NCI-H2196 (cell line): Measurements from ENCODE around the gene IGFBP2.
A peak's percentile ranks its signal among the peaks of the same experiment; 100 is the strongest.

Experiments used
- DNase-seq: peaks from one replicate; lab custom pipeline; 2025; ENCODE audit not compliant: unreplicated experiment; lab: John Stamatoyannopoulos, UW

IGFBP2 gene

DNA sequence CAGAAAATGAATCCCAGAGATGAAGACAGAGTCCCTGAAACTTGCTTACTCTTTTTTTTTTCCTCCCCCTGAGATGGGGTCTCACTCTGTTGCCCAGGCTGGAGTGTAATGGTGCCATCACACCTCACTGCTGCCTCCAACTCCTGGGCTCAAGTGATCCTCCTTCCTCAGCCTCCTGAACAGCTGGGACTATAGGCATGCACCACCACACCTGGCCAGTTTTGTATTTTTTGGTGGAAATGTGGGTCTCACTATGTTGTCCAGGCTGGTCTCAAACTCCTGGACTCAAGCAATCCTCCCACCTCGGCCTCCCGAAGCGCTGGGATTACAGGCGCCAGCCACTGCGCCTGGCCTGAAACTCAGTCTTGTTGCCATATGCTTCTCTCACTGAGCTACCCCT is 27.8 kb downstream of the IGFBP2 start:
- no peak for DNase-seq

DNA sequence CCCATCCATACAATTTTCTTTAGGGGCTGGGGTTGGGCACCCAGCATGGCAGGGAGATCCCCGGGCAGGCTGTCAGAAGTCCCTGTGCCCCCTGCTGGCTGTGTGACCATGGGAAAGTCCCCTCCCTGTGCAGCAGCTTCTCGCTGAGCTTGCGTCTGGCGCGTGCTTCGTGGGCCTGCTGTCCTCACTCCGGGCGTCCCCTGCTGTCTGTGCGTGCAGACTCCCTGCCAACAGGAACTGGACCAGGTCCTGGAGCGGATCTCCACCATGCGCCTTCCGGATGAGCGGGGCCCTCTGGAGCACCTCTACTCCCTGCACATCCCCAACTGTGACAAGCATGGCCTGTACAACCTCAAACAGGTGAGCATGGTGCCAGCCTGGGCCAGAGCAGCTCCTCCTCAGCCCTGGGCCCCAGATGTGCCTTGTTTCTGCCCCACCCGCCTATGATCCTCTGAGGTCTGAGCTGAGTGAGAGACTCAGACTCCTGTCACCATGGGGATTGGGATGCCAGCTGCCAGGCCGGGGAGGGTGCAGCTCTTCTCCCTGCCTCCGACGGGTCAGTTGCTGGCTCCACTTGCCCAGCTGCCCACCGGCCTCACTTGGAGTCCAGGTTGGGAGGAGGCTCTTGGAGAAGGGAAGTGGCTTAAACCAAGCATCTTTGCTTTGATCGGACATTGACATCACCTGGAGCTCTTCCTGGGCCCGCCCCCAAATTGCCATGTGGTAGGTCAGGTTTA is 28.6 kb downstream of the IGFBP2 start:
- no peak for DNase-seq

DNA sequence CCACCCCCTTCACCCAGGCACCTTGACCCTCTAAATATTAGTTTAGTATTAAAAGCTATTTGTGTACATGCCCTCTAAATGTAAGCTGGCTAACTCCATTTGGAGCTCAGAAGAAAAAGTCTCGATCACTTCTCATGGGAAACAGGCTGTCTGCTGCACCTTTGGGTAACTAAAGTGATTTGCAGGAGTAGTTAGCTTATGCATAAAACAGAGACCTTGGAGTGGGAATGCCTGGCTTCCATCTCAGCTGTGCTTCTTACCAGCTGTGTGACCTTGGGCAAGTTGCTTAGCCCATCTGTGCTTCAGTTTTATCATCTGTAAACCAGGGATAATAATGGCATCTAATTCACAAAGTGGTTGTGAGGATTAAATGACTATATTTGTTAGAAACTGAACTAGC is 29.9 kb downstream of the IGFBP2 start:
- no peak for DNase-seq

DNA sequence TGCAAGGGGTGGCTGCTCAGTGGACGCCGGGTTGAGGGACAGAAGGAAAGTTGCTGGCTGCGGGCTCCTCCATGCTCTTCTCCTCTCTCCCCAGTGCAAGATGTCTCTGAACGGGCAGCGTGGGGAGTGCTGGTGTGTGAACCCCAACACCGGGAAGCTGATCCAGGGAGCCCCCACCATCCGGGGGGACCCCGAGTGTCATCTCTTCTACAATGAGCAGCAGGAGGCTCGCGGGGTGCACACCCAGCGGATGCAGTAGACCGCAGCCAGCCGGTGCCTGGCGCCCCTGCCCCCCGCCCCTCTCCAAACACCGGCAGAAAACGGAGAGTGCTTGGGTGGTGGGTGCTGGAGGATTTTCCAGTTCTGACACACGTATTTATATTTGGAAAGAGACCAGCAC is 30.6 kb downstream of the IGFBP2 start:
- no peak for DNase-seq

DNA sequence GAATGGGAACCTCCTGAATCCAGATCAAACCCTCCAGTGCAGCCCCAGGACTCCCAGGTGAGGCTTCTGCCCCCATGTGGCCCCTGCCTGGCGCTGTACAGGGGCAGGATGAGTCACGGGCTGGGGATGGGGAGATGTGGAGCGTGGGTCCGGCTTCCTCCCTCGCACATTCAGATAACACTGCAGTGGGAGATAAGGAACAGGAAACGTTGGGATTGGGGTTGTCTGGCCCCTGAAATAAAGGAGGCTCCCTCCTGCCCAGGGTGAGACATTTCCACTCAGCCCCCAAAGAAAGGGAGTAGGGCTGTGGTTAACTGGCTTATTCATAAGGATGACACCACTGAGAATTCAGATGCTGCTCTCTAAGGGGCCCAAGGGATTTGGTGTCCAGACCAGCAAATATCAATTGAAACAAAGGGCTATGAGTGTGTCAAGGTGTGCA is 31.4 kb downstream of the IGFBP2 start:
- no peak for DNase-seq

DNA sequence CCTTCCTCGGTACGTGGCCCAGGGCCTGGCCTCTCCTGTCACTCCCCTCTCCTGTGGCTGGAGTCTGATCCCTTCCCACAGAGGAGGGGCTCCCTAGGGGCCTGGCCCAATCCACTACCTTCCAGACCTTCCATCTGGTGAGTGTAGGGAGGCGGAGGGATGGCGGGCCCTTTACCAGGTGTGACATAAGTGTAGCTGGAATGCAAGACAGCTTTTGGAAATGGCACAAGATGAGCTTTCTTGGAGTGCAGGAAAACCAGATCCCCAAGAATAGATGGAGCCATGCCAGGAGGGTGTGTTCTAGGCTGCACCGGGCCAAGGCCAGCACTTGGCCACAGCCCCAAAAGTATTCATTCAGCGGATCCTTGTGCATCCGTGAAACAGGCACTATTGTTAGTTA is 32.0 kb downstream of the IGFBP2 start:
- DNase-seq = no peak

DNA sequence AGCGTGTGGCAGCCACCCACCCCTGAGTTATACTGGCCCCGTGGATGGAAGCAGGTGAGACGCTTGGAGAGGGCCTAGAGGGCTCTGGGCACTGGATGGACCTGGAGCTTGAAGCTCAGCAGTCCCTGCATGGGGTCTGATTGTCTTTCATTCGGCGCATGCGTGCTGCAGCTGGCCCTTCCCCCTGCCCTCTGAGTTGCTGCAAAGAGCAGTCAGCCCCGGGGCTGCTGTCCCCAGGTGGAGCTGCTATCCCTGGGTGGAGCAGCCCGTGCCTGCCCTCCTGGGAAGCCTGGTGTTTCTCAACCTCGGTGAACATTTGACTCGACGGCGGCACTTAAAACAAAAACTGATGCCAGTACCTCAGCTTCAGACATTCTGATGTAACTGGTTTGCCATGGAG is 32.5 kb downstream of the IGFBP2 start:
- no peak for DNase-seq

DNA sequence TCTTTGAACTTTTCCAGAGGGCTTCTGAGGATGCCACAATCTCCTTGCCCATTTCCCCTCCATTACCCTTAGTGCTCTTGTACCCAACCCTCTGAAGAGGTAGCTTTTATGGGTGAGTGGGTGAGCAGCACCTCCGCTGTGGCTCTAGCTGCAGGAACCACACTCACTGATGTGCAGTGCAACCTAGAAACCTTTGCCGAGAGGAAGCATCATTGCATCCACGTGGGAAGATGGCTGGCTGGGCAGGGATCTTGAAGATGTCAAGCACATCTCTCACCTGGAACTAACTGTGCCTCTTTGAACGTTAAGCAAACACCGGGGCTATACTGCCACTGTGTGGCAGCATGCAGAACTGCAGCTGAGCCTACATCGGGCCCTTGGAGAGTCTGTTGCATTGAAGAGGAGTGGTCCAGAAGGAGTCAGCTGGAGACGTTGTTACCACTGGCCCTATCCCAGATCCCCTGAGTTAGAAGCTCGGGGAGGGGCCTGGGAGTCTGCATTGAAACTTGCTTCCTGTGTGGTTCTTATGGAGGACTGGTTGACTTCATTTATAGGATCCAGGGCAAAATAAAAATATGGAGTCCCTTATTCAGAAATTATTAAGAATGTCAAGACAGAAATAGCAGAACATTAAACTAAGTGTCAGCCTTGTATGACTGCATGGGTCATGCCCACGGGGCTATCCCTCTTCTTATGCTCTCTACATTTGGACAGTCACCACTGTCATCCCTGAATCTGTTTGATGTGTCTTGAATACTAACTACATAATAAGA is 33.4 kb downstream of the IGFBP2 start:
- peak; percentile 82 for DNase-seq

DNA sequence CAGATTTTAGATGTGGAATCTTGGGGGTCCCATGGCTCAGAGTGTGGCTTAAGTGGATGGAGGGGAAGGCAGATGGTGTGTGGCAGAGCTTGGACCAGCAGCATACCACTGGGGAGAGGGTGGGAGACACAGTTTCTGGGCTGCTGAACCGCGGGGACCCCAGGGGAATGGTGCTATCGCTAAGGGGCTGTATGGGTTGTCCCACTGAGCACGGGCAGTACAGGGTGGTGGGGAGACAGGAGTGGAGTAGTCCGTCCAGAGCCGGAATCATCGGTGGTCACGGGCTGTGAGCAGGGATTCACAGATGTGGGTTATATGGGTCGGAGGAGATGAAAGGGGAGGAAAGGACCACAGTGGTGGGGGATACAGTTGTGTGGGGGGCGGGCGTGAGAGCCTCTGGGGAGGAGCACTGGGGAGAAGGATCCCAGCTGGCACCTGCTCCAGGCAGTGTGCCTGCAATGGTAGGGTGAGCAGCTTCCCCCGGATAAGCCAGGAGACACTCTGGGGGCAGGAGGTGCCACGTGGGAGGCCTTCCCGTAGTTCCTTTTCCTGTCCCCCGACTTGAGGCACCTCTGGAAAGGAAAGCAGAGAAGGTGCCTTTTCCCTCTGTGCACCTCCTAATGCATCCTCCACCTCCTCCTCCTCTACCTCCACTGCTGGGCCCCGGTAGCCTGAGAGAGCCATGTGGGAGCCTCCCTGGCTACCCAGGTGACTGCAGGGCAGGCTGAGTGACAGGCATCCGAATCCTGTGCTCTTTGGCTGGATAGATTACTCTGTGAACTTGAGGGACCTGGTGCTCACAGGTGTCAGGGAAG is 37.3 kb downstream of the IGFBP2 start:
- no peak for DNase-seq

DNA sequence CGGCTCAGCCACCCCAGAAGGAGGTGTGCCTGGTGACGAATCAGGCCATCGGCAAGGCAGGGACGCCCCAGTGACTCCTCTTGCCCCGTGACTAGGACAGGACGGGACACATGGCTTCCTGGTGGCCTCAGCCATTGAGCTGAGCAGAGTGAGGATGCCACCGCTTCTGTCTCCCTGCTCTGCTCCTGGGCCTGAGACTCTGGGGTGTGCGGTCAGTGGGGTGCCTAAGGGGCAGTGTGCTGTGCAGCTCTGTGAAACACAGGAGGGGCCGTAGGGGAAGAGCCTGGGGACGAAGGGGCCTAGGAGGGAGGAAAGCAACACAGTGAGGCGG is 37.8 kb downstream of the IGFBP2 start:
- DNase-seq = no peak

DNA sequence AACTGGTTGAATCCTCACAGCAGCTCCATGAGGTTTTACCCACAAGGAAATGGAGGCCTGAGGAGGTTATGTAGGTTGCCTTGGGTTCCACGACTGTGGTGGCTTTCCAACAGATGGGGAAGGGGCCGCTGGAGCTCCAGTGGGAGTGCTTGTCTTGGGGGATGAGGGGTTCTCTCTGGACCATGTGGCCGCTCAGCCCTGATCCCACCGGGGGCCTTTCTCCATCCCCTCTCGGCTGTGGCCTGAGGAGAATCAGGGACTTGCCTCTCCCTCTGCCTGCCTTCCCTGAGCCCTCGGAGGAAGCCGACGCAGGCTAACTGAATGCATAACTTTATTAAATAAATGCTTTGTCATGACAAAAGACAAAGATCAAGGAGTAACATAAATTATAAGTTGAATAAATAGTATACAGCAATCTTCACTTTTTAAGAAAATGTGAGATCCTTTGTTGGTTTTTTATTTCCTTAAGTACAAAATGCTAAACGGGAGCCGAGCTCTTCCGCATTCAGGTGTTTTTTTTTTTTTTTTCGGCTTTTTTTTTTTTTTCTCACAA is 38.6 kb downstream of the IGFBP2 start:
- no peak for DNase-seq

DNA sequence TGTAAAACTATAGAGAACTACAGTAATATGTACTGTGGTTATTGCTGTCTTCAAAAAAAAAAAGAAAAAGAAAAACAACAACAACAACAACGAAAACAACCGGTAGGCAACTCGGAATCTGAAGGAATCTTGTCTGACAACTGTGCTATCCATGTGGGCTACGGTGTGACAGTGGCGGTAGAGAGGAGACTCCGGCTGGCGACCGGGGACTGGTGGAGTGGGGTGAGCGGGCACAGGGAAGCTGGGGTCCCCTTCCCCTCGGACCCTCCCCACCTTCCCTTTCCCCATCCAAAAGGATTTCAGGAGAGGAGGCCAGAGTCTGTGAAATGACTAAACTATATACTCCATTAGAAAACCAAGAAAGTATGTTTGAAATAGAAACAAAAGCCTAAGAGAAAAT is 39.2 kb downstream of the IGFBP2 start:
- no peak for DNase-seq

DNA sequence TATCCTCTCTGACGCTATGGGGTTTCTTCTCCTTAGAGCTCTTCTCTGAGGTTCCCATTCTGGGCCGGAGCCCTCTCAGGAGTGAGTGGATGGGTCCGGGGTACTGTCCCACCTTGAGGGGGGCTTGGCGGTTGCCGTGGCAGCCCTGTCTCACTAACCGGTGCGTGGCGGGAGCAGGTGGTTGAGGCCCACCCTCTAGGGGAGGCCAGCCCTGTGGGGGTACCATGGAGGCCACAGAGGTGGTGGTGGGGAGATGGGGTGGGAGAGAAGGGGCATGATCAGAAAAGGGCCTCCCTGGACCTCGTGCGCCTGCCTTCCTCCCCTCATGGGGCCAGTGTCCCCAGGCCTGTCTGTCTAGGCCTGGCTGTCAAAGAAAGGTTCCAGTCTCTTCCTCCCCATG is 39.8 kb downstream of the IGFBP2 start:
- DNase-seq = no peak

DNA sequence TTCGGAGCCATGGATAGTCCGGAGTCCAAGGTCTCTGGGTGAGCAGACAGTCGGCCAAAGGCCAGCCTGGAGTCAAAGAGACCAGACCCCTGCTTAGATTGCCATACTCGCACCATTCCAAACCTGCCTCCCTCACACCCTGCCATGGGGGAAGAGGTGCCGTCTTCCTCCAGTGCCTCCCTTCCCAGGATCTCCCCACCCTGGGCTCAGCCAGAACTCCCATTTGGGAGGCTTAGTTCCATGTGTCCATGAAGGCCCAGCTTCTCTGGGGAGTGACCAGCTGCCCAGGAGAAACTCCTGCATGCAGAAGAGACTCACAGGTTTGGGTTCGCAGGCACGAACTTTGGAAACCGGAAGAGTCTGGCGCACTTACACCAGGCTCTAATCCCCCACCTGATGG is 40.4 kb downstream of the IGFBP2 start:
- no peak for DNase-seq

DNA sequence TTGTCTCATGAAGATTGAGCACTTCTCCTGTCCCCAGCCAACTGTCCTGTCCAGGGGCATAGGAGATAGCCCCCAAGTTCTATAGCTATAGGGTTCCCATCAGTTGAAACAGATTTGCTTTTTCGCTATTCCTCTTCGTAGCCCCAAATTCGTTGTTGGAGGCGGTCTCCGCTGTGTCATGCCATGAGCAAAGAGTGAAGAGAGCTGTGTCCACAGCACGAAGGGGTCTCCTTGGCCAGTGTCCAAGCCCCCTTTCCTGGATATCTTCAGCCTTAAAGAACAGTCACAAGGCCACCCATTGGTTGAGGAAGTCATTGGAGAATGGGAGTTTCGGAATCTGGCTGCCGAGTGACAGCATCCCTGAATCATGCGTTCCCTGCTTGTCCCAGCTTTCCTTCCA is 41.2 kb downstream of the IGFBP2 start:
- DNase-seq = no peak

DNA sequence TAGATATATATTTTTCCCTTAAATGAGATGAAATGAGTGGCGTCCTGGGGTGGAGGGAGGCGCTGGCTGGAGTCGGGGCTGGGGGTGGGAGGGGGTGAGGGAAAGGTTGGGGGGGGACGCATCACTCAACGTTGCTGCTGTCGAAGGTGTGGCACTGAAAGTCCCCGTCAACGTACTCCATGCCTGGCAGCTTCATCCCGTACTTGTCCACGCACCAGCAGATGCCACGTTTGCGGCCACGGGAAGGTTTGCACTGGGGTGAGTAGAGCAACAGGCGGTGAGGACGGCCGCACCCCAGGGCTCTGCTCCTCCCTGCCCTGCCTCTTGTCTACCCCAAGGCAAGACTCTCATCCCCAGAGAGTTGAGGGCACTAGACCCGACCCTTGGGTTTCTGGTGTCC is 43.4 kb downstream of the IGFBP2 start:
- no peak for DNase-seq

DNA sequence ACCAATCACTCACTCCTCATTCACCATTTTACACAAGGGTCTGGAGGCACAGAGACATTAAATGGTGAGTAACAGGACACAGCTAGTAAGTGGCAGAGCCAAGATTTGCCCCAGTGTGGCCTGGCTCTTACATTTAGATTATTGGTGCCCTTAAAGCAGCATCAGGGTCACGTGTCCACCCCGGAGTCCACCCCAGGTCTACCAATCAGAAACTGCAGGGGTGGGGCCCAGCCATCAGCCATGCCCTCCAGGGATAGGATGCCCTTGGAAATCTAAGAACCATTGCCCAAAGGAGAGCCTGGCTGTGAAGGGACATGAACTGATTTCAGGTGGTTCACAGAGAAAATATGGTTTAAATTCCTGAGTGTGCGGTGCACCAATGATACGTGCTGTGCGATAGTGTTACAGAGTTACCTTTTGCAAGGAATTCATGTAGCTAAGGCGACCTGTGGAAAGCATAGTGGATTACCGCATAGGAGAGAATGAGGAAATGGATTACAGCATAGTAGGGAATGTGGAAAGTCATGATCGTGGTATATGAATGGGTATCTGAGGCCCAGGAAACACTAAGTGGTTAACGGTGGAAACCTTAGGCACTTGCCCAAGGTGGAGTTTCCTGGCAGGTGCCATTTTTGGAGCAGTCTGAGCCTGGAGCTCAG is 44.3 kb downstream of the IGFBP2 start:
- no peak for DNase-seq

DNA sequence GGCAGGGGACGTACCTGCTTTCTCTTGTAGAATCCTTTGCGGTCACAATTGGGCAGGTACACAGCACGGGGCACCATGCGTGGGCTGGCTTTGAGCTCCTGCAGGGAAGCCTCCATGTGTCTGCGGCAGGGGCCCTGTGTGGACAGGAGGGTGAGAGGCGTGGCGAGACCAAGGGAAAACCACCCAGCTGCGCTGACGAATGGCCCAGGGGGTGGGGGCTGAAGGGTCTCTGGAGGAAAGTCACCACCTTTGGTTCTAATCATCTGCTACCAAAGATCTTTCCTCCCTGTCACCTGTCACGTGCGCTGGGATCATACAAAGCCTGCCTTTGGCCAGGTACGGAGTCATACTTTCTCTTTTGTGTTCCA is 44.9 kb downstream of the IGFBP2 start:
- no peak for DNase-seq

DNA sequence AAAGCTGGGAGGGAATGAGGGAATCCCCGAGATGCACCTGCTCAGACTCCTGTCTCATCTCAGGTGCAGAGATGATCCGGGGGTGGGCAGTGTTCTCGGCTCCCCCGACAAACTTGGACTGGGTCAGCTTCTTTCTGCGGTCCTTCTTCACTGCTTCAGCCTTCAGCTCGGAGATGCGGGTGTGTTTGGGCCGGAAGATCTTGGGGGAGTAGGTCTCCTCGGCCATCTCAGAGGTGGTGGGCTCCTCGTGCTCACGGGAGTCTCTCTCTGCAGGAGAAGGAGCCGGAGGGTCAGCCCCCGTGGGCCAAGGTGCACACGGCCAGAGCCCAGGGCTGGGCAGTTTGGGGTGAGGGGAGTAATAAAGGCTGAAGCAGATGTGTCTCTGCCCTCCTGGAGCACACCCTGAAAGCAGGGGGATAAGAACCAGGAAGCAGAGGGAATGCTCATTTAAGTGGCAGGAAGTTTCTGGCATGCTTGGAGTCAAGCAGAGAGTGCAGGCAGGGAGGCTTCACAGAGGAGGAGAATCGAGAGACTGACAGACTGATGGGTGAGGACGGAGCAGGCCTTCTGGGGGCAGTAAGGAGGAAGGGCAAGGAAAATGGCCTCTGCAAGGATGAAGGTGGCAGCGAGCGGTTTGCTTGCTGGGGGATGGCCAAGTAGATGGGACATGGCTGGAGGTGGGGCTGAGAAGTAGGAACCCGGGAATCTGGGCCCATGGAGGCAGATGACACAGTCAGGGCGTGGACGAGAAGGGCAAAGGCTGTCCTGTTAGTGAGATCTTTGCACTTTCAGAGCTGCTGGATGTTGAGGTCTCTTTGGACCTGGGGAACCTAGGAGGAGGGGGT is 45.8 kb downstream of the IGFBP2 start:
- DNase-seq = no peak

DNA sequence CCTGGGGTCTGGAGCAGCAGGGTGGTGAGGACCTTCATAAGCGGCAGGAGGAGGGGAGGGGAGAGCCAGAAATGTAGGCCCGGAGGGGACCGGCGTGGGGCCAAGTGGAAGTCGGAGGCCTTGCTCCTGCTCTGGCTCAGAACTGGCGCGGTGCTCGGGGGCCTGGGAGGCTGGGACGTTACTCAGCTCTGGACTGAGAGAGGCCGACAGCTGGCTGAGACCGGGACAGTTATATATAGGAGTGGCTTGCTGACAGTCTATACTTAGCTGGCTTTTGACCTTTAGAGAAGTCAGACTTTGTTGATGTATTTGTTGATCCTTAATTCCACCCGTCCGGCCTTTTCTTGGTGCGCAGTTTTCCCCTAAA is 46.4 kb downstream of the IGFBP2 start:
- no peak for DNase-seq
